GM23338 (cell line): ENCODE data around the gene AOAH. TPM values are rescaled to one million over a fixed set of nuclear protein-coding genes. Genes with fewer than 3 reads are reported as not detected.

ENCODE experiments used
- ATAC-seq: fragments of 200-7000 bp; cut with Tn5 transposase; 3 replicates; pipeline ENCODE4 v1.9.1; 2020
- DNase-seq: peaks from one replicate; pipeline ENCODE4 v3.0.0-alpha.2; 2015; ENCODE audit warnings: low spot score
- H2AFZ ChIP-seq: fragments of 200-600 bp; sonication (generic); 2 replicates; pipeline ENCODE4 v1.8.0; 2016; ENCODE audit warnings: antibody characterized with exemption, mild to moderate bottlenecking, moderate library complexity
- H3F3A ChIP-seq: fragments of 200-600 bp; sonication (generic); replicated peaks from 2 replicates; pipeline ENCODE4 v1.8.0; 2017; ENCODE audit warnings: antibody characterized with exemption, mixed run types, low read depth
- H3K27ac ChIP-seq: fragments of 200-600 bp; sonication (generic); 2 replicates; pipeline ENCODE4 v1.6.1; 2016; ENCODE audit warnings: low read depth
- H3K27me3 ChIP-seq: fragments of 200-600 bp; sonication (generic); 2 replicates; pipeline ENCODE4 v1.8.0; 2016; ENCODE audit warnings: mild to moderate bottlenecking, mixed run types, moderate library complexity; ENCODE audit not compliant: insufficient read depth
- H3K36me3 ChIP-seq: fragments of 200-600 bp; sonication (generic); 2 replicates; pipeline ENCODE4 v1.8.0; 2016; ENCODE audit warnings: mild to moderate bottlenecking; ENCODE audit not compliant: insufficient read depth
- H3K4me1 ChIP-seq: fragments of 200-600 bp; sonication (generic); 2 replicates; pipeline ENCODE4 v1.8.0; 2016; ENCODE audit warnings: mild to moderate bottlenecking, moderate library complexity; ENCODE audit not compliant: insufficient read depth
- H3K4me2 ChIP-seq: fragments of 200-600 bp; sonication (generic); 2 replicates; pipeline ENCODE4 v1.7.1; 2017; ENCODE audit warnings: mixed run types
- H3K4me3 ChIP-seq: fragments of 200-600 bp; sonication (generic); 2 replicates; pipeline ENCODE4 v1.6.1; 2016; ENCODE audit warnings: mixed run types
- H3K79me2 ChIP-seq: fragments of 200-600 bp; sonication (generic); replicated peaks from 2 replicates; pipeline ENCODE4 v1.8.0; 2017; ENCODE audit warnings: mild to moderate bottlenecking; ENCODE audit not compliant: insufficient read depth
- H3K9me2 ChIP-seq: fragments of 200-600 bp; sonication (generic); 2 replicates; pipeline ENCODE4 v1.8.0; 2017; ENCODE audit not compliant: insufficient read depth
- H4K20me1 ChIP-seq: fragments of 200-600 bp; sonication (generic); replicated peaks from 2 replicates; pipeline ENCODE4 v1.8.0; 2017; ENCODE audit warnings: mild to moderate bottlenecking; ENCODE audit not compliant: insufficient read depth
- H3K27ac Mint-ChIP-seq: 2 replicates; pipeline ENCODE4 v1.8.0; 2020; ENCODE audit warnings: inconsistent platforms, mild to moderate bottlenecking, moderate library complexity, mixed read lengths
- H3K27me3 Mint-ChIP-seq: 3 replicates; pipeline ENCODE4 v1.8.0; 2022; ENCODE audit warnings: low read depth, mild to moderate bottlenecking, moderate library complexity, mixed read lengths, inconsistent platforms; ENCODE audit not compliant: insufficient read depth, poor library complexity
- H3K36me3 Mint-ChIP-seq: 3 replicates; pipeline ENCODE4 v1.8.0; 2021; ENCODE audit warnings: low read depth, mild to moderate bottlenecking, inconsistent platforms, moderate library complexity, mixed read lengths
- H3K4me1 Mint-ChIP-seq: 3 replicates; pipeline ENCODE4 v1.8.0; 2020; ENCODE audit warnings: mild to moderate bottlenecking, inconsistent platforms, mixed read lengths
- H3K4me3 Mint-ChIP-seq: 3 replicates; pipeline ENCODE4 v1.8.0; 2021; ENCODE audit warnings: moderate library complexity, mild to moderate bottlenecking, inconsistent platforms, mixed read lengths
- H3K9me3 Mint-ChIP-seq: 3 replicates; pipeline ENCODE4 v1.8.0; 2020; ENCODE audit warnings: moderate library complexity, mild to moderate bottlenecking, inconsistent platforms, mixed read lengths
- EZH2 ChIP-seq: fragments of 200-600 bp; sonication (generic); IDR thresholded peaks from one replicate; pipeline ENCODE4 v1.8.0; 2017; ENCODE audit warnings: antibody characterized with exemption, mild to moderate bottlenecking, low read depth; ENCODE audit not compliant: unreplicated experiment
- EZH2phosphoT487 ChIP-seq: fragments of 200-600 bp; sonication (generic); IDR thresholded peaks from one replicate; pipeline ENCODE4 v1.8.1; 2018; ENCODE audit warnings: antibody characterized with exemption; ENCODE audit not compliant: unreplicated experiment
- JUNB ChIP-seq: IDR thresholded peaks from one replicate; pipeline ENCODE4 v1.6.1; 2016; ENCODE audit warnings: antibody characterized with exemption; ENCODE audit not compliant: unreplicated experiment
- NANOG ChIP-seq: IDR thresholded peaks from 2 replicates; pipeline ENCODE4 v1.6.1; 2016; ENCODE audit warnings: antibody characterized with exemption, borderline replicate concordance
- ZNF114 ChIP-seq: fragments of 250-450 bp; sonication (Bioruptor Pico); IDR thresholded peaks from 2 replicates; pipeline ENCODE4 v1.5.0; 2020; ENCODE audit warnings: mild to moderate bottlenecking, moderate library complexity
- ZNF331 ChIP-seq: fragments of 250-450 bp; sonication (Bioruptor Pico); IDR thresholded peaks from 2 replicates; pipeline ENCODE4 v1.5.0; 2020; ENCODE audit warnings: low read depth, mild to moderate bottlenecking, moderate library complexity
- polyA plus RNA-seq: library from polyadenylated mRNA; unstranded; fragments of >200 nt; fragmentation: Nextera tagmentation; extraction: Ambion mirVana; gene quantifications from 2 replicates; pipeline ENCODE4 v1.2.1, GENCODE V29; 2016
- total RNA-seq: library from RNA; depleted of rRNA; stranded (reverse); fragments of >200 nt; shearing (Covaris generic); gene quantifications from 2 replicates; pipeline ENCODE4 v1.2.3, GENCODE V29; 2014
- TF ChIP-seq, protein P1 (sequence below), 2 experiments: fragments of 200-600 bp in 1 of 2; sonication (generic) in 1 of 2; conservative IDR thresholded peaks; 2 replicates each; pipeline versions ENCODE4 v1.5.1 to v1.6.1; 2016 to 2017; ENCODE audit warnings: antibody characterized with exemption in 2 of 2, low read depth in 2 of 2, mild to moderate bottlenecking in 2 of 2, moderate library complexity in 1 of 2
- TF ChIP-seq, protein P2 (sequence below): fragments of 250-450 bp; sonication (Bioruptor Pico); IDR thresholded peaks from 2 replicates; pipeline ENCODE4 v1.5.0; 2020; ENCODE audit warnings: mild to moderate bottlenecking, moderate library complexity

Gene AOAH
- total and polyA plus RNA-seq, 2 experiments from 2014 or later, result not detected

DNA sequence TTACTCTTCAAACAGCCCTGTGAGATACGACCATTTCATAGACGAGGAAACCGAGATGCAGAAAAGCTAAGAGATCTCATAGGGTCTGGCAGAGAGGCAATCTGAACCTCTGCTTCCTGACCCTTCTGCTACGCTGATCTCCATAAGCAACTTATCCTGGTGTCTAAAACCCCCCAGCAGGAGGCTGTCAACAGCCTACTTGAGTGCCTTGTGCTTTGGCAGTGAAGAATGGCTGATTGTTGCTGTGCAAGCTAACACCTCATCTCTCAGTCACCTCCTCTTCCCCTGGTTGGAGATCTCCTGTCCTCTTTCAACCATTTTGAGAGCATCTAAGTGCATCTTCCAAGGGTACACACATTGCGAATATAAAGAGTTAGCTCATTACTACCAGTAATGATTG, 86.2 kb downstream of the AOAH start:
- Histone ChIP-seq H3K36me3 (no peaks in the 10 kb centered on the region), H3K4me1 (peaks cover 15% of the 10 kb centered on the region), H3K4me2 (no peak overlapping the region), H3F3A (no peaks in the 10 kb centered on the region), H3K79me2 (no peaks in the 10 kb centered on the region), H3K27me3 (no peaks in the 10 kb centered on the region), H3K4me3 (no peak overlapping the region), H4K20me1 (no peaks in the 10 kb centered on the region), H2AFZ (no peak overlapping the region), H3K27ac (no peak overlapping the region), H3K9me2 (no peaks in the 10 kb centered on the region)
- H3K27me3 Mint-ChIP-seq, result peaks cover 12% of the 10 kb centered on the region
- no peaks in the 10 kb centered on the region for H3K9me3 Mint-ChIP-seq
- no peak for DNase-seq
- TF ChIP-seq EZH2phosphoT487 (no peak), ZNF331 (no peak), ZNF114 (no peak), JUNB (no peak), NANOG (no peak), EZH2 (no peak)
- TF ChIP-seq, protein P1, sequence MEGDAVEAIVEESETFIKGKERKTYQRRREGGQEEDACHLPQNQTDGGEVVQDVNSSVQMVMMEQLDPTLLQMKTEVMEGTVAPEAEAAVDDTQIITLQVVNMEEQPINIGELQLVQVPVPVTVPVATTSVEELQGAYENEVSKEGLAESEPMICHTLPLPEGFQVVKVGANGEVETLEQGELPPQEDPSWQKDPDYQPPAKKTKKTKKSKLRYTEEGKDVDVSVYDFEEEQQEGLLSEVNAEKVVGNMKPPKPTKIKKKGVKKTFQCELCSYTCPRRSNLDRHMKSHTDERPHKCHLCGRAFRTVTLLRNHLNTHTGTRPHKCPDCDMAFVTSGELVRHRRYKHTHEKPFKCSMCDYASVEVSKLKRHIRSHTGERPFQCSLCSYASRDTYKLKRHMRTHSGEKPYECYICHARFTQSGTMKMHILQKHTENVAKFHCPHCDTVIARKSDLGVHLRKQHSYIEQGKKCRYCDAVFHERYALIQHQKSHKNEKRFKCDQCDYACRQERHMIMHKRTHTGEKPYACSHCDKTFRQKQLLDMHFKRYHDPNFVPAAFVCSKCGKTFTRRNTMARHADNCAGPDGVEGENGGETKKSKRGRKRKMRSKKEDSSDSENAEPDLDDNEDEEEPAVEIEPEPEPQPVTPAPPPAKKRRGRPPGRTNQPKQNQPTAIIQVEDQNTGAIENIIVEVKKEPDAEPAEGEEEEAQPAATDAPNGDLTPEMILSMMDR (conservative IDR thresholded peaks at IDR 0.05; ENCODE audit: low read depth in 2 of 2), result 0 out of 4 replicates have a peak, but pooled peaks of 1 of the 2 experiments have one; percentile 1
- TF ChIP-seq, protein P2, sequence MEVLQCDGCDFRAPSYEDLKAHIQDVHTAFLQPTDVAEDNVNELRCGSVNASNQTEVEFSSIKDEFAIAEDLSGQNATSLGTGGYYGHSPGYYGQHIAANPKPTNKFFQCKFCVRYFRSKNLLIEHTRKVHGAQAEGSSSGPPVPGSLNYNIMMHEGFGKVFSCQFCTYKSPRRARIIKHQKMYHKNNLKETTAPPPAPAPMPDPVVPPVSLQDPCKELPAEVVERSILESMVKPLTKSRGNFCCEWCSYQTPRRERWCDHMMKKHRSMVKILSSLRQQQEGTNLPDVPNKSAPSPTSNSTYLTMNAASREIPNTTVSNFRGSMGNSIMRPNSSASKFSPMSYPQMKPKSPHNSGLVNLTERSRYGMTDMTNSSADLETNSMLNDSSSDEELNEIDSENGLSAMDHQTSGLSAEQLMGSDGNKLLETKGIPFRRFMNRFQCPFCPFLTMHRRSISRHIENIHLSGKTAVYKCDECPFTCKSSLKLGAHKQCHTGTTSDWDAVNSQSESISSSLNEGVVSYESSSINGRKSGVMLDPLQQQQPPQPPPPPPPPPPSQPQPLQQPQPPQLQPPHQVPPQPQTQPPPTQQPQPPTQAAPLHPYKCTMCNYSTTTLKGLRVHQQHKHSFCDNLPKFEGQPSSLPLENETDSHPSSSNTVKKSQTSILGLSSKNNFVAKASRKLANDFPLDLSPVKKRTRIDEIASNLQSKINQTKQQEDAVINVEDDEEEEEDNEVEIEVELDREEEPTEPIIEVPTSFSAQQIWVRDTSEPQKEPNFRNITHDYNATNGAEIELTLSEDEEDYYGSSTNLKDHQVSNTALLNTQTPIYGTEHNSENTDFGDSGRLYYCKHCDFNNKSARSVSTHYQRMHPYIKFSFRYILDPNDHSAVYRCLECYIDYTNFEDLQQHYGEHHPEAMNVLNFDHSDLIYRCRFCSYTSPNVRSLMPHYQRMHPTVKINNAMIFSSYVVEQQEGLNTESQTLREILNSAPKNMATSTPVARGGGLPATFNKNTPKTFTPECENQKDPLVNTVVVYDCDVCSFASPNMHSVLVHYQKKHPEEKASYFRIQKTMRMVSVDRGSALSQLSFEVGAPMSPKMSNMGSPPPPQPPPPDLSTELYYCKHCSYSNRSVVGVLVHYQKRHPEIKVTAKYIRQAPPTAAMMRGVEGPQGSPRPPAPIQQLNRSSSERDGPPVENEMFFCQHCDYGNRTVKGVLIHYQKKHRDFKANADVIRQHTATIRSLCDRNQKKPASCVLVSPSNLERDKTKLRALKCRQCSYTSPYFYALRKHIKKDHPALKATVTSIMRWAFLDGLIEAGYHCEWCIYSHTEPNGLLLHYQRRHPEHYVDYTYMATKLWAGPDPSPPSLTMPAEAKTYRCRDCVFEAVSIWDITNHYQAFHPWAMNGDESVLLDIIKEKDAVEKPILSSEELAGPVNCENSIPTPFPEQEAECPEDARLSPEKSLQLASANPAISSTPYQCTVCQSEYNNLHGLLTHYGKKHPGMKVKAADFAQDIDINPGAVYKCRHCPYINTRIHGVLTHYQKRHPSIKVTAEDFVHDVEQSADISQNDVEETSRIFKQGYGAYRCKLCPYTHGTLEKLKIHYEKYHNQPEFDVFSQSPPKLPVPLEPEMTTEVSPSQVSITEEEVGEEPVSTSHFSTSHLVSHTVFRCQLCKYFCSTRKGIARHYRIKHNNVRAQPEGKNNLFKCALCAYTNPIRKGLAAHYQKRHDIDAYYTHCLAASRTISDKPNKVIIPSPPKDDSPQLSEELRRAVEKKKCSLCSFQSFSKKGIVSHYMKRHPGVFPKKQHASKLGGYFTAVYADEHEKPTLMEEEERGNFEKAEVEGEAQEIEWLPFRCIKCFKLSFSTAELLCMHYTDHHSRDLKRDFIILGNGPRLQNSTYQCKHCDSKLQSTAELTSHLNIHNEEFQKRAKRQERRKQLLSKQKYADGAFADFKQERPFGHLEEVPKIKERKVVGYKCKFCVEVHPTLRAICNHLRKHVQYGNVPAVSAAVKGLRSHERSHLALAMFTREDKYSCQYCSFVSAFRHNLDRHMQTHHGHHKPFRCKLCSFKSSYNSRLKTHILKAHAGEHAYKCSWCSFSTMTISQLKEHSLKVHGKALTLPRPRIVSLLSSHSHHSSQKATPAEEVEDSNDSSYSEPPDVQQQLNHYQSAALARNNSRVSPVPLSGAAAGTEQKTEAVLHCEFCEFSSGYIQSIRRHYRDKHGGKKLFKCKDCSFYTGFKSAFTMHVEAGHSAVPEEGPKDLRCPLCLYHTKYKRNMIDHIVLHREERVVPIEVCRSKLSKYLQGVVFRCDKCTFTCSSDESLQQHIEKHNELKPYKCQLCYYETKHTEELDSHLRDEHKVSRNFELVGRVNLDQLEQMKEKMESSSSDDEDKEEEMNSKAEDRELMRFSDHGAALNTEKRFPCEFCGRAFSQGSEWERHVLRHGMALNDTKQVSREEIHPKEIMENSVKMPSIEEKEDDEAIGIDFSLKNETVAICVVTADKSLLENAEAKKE, result no peak
- ATAC-seq, result no peak
- no peak overlapping the region for H3K4me3 Mint-ChIP-seq
- peaks cover 25% of the 10 kb centered on the region for H3K4me1 Mint-ChIP-seq
- no peak overlapping the region for H3K27ac Mint-ChIP-seq
- H3K36me3 Mint-ChIP-seq, result no peaks in the 10 kb centered on the region
